Neural cell (in vitro differentiated cells): ENCODE data around the gene SLC25A45. TPM values are rescaled to one million over a fixed set of nuclear protein-coding genes. Genes with fewer than 3 reads are reported as not detected.
A peak's percentile ranks its signal among the peaks of the same experiment; 100 is the strongest.

Experiments used
- H2AFZ ChIP-seq: fragments of 200-600, 300-800 bp; sonication (generic), shearing (Covaris generic); 2 replicates; pipeline ENCODE4 v1.6.0; 2014; ENCODE audit warnings: low read depth, mild to moderate bottlenecking, antibody characterized with exemption, low read length, moderate library complexity
- H3F3A ChIP-seq: fragments of 200-600 bp; shearing (Covaris generic); 2 replicates; pipeline ENCODE4 v1.6.1; 2016; ENCODE audit warnings: mild to moderate bottlenecking, moderate library complexity, mixed read lengths, antibody characterized with exemption, low read length; ENCODE audit not compliant: insufficient read depth, poor library complexity, severe bottlenecking
- H3K27ac ChIP-seq: fragments of 200-600, 300-800 bp; sonication (generic), shearing (Covaris generic); 2 replicates; pipeline ENCODE4 v1.5.1; 2014; ENCODE audit warnings: mild to moderate bottlenecking, low read length, moderate library complexity
- H3K27me3 ChIP-seq: fragments of 300-800, 200-600 bp; sonication (generic), shearing (Covaris generic); 2 replicates; pipeline ENCODE4 v1.6.0; 2014; ENCODE audit warnings: mild to moderate bottlenecking, low read depth, low read length, moderate library complexity; ENCODE audit not compliant: insufficient read depth
- H3K36me3 ChIP-seq: fragments of 300-800, 200-600 bp; sonication (generic), shearing (Covaris generic); 2 replicates; pipeline ENCODE4 v1.5.1; 2014; ENCODE audit warnings: mild to moderate bottlenecking, antibody characterized with exemption, low read length, moderate library complexity; ENCODE audit not compliant: insufficient read depth
- H3K4me2 ChIP-seq: fragments of 300-800, 200-600 bp; sonication (generic), shearing (Covaris generic); 2 replicates; pipeline ENCODE4 v1.6.0; 2014; ENCODE audit warnings: mild to moderate bottlenecking, low read length
- H3K4me3 ChIP-seq: fragments of 300-800, 200-600 bp; sonication (generic), shearing (Covaris generic); 2 replicates; pipeline ENCODE4 v1.5.1; 2014; ENCODE audit warnings: mild to moderate bottlenecking, low read length, moderate library complexity
- H3K79me2 ChIP-seq: fragments of 200-600 bp; shearing (Covaris generic); replicated peaks from 2 replicates; pipeline ENCODE4 v1.6.0; 2014; ENCODE audit warnings: mild to moderate bottlenecking, low read length, moderate library complexity; ENCODE audit not compliant: insufficient read depth
- H3K9ac ChIP-seq: fragments of 300-800, 200-600 bp; sonication (generic), shearing (Covaris generic); 2 replicates; pipeline ENCODE4 v1.6.1; 2016; ENCODE audit warnings: mild to moderate bottlenecking, low read length, mixed read lengths
- H3K9me2 ChIP-seq: fragments of 200-600 bp; shearing (Covaris generic); 2 replicates; pipeline ENCODE4 v1.6.1; 2016; ENCODE audit warnings: mild to moderate bottlenecking, low read length, mixed read lengths; ENCODE audit not compliant: insufficient read depth
- H3K9me3 ChIP-seq: fragments of 200-600, 300-800 bp; sonication (generic), shearing (Covaris generic); 2 replicates; pipeline ENCODE4 v1.6.1; 2016; ENCODE audit warnings: mild to moderate bottlenecking, mixed run types, low read length, moderate library complexity, mixed read lengths
- H4K20me1 ChIP-seq: fragments of 200-600 bp; shearing (Covaris generic); 2 replicates; pipeline ENCODE4 v1.6.1; 2016; ENCODE audit warnings: mild to moderate bottlenecking, mixed run types; ENCODE audit not compliant: insufficient read depth
- EP300 ChIP-seq: fragments of 450-650 bp; conservative IDR thresholded peaks from 2 replicates; pipeline ENCODE4 v1.6.1; 2014; ENCODE audit warnings: antibody characterized with exemption, mild to moderate bottlenecking, moderate library complexity; ENCODE audit not compliant: poor library complexity, severe bottlenecking
- EZH2 ChIP-seq: fragments of 200-600, 300-800 bp; shearing (Covaris generic), sonication (generic); IDR thresholded peaks from 2 replicates; pipeline ENCODE4 v1.6.1; 2014; ENCODE audit warnings: antibody characterized with exemption, low read length, borderline replicate concordance, mild to moderate bottlenecking; ENCODE audit not compliant: insufficient read depth, poor library complexity, severe bottlenecking
- MXI1 ChIP-seq: fragments of 450-650 bp; conservative IDR thresholded peaks from 2 replicates; pipeline ENCODE4 v1.6.1; 2014; ENCODE audit warnings: antibody characterized with exemption, mild to moderate bottlenecking; ENCODE audit not compliant: poor library complexity, severe bottlenecking
- POLR2AphosphoS5 ChIP-seq: IDR thresholded peaks from 2 replicates; pipeline ENCODE4 v1.6.1; 2012
- RAD21 ChIP-seq: fragments of 450-650 bp; conservative IDR thresholded peaks from 2 replicates; pipeline ENCODE4 v1.6.1; 2014; ENCODE audit warnings: antibody characterized with exemption, mild to moderate bottlenecking, moderate library complexity
- SMC3 ChIP-seq: fragments of 450-650 bp; conservative IDR thresholded peaks from 2 replicates; pipeline ENCODE4 v1.6.1; 2014; ENCODE audit warnings: antibody characterized with exemption, mild to moderate bottlenecking, moderate library complexity; ENCODE audit not compliant: poor library complexity
- TAF1 ChIP-seq: IDR thresholded peaks from 2 replicates; pipeline ENCODE4 v1.6.1; 2012; ENCODE audit warnings: low read depth
- polyA plus RNA-seq: library from polyadenylated mRNA; depleted of rRNA; stranded (reverse); fragments of >200 nt; gene quantifications from 2 replicates; pipeline ENCODE4 v1.2.3, GENCODE V29; 2014
- TF ChIP-seq, protein P1 (sequence below): IDR thresholded peaks from 2 replicates; pipeline ENCODE4 v1.6.1; 2012; ENCODE audit warnings: borderline replicate concordance
- TF ChIP-seq, protein P2 (sequence below): fragments of 450-650 bp; IDR thresholded peaks from 2 replicates; pipeline ENCODE4 v1.5.1; 2014; ENCODE audit warnings: antibody characterized with exemption, mild to moderate bottlenecking, moderate library complexity; ENCODE audit not compliant: poor library complexity, severe bottlenecking

Gene SLC25A45
- polyA plus RNA-seq, 1 donor from 2014 or later = not detected

DNA sequence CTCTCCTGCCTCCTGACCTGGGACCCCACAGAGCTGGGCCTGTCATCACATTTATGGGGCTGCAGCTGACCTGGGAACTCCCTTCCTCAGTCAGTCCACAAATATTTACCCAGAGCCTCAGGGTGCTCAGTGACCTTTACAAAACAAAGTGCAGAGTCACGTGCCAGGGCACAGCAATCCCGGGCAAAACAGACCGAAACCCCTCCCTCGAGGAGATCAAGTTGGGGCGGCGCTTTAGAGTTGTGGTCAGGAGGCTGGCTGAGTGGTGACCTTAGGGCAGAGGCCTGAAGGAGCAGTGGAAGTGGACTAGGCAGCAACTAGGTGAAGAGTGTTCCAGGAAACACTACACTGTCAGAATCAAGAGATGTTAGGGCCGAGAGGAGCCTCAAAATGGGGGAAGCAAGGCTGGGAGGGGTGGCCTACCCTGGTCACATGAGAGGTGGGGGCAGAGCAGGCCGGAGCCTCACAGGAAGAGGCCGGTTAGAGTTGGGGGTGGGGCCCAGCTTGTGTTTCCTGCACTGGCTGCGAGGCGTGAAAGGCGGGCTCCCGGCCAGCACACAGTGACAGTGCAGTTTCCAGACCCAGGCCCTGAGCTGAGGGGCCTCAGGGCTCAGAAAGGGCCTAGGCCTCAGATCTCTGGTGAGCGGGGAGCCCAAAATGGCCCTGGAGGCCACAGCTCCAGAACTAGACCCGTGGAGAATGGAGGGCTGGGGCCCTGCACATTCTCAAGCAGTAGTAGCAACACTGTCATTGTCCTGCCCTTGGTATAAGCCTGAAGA is 36.4 kb upstream of the SLC25A45 start (continued):
- TF ChIP-seq, protein P1, sequence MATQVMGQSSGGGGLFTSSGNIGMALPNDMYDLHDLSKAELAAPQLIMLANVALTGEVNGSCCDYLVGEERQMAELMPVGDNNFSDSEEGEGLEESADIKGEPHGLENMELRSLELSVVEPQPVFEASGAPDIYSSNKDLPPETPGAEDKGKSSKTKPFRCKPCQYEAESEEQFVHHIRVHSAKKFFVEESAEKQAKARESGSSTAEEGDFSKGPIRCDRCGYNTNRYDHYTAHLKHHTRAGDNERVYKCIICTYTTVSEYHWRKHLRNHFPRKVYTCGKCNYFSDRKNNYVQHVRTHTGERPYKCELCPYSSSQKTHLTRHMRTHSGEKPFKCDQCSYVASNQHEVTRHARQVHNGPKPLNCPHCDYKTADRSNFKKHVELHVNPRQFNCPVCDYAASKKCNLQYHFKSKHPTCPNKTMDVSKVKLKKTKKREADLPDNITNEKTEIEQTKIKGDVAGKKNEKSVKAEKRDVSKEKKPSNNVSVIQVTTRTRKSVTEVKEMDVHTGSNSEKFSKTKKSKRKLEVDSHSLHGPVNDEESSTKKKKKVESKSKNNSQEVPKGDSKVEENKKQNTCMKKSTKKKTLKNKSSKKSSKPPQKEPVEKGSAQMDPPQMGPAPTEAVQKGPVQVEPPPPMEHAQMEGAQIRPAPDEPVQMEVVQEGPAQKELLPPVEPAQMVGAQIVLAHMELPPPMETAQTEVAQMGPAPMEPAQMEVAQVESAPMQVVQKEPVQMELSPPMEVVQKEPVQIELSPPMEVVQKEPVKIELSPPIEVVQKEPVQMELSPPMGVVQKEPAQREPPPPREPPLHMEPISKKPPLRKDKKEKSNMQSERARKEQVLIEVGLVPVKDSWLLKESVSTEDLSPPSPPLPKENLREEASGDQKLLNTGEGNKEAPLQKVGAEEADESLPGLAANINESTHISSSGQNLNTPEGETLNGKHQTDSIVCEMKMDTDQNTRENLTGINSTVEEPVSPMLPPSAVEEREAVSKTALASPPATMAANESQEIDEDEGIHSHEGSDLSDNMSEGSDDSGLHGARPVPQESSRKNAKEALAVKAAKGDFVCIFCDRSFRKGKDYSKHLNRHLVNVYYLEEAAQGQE = peak; percentile 26
- TF ChIP-seq SMC3 (peak; percentile 36), EP300 (no peak)

DNA sequence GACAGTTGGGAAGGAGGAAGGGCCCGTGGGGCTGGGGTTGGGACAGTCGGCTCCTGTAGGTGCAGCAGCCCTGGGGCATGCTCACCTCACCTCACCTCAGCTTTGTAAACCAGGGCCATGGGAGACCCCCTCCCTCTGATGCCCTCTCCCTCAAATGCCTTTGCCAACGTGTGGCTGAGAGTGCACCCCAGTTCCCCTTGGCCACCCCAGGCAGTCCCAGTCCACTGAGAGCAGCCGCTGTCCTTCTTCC is 35.9 kb upstream of the SLC25A45 start:
- peak overlapping the region; percentile 44 for H3K4me2 ChIP-seq
- TF ChIP-seq, protein P2, sequence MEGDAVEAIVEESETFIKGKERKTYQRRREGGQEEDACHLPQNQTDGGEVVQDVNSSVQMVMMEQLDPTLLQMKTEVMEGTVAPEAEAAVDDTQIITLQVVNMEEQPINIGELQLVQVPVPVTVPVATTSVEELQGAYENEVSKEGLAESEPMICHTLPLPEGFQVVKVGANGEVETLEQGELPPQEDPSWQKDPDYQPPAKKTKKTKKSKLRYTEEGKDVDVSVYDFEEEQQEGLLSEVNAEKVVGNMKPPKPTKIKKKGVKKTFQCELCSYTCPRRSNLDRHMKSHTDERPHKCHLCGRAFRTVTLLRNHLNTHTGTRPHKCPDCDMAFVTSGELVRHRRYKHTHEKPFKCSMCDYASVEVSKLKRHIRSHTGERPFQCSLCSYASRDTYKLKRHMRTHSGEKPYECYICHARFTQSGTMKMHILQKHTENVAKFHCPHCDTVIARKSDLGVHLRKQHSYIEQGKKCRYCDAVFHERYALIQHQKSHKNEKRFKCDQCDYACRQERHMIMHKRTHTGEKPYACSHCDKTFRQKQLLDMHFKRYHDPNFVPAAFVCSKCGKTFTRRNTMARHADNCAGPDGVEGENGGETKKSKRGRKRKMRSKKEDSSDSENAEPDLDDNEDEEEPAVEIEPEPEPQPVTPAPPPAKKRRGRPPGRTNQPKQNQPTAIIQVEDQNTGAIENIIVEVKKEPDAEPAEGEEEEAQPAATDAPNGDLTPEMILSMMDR = no peak
- TF ChIP-seq RAD21 (no peak), EZH2 (no peak)
- H3K27ac ChIP-seq = no peak overlapping the region
- H3K79me2 ChIP-seq = peaks cover 86% of the 10 kb centered on the region
- H3K36me3 ChIP-seq = no peaks in the 10 kb centered on the region
- H3K9ac ChIP-seq = peak overlapping the region; percentile 61
- H3K4me3 ChIP-seq = peak overlapping the region; percentile 57
- no peaks in the 10 kb centered on the region for H3K9me3 ChIP-seq
- no peaks in the 10 kb centered on the region for H3F3A ChIP-seq
- no peak overlapping the region for H2AFZ ChIP-seq
- no peaks in the 10 kb centered on the region for H3K9me2 ChIP-seq
- no peaks in the 10 kb centered on the region for H3K27me3 ChIP-seq
- no peaks in the 10 kb centered on the region for H4K20me1 ChIP-seq

DNA sequence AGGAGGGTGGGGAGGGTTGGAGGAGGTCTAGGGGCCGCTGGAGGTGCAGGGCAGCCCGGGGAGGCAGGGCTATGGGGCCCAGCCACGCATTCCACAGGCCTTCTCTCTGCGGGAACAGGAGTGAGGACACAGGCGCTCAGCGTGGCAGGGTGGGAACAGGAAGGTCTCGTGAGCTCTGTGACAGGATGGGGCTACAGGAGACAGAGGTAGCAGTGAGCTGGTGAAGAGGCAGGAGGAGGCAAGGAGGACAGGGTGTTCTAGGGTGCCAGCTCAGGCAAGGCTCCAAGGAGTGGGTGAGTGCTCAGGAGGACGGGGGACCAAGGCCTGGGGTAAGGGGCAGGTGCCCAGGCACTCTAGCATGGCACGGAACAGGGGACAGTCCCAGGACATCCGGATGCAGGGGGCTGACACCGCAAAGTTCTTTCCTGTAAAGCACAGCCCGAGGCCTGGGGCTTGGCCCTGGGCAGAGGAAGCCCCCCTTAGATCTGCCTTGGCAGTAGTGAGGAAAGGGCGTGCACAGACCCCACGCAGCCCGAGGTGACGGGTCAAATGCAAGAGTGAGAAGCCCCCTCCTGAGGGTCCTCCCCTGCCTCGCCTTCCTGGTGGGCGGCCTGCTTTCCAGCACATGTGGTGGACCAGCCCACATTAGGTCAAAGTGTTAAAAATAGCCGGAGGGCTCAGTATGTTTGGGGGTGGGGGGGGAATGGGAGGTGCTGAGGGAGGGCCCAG is 35.4 kb upstream of the SLC25A45 start:
- Histone ChIP-seq H3K9me2 (no peaks in the 10 kb centered on the region), H3K36me3 (no peaks in the 10 kb centered on the region), H3F3A (no peaks in the 10 kb centered on the region), H3K4me2 (no peak overlapping the region), H2AFZ (no peak overlapping the region), H3K27me3 (no peaks in the 10 kb centered on the region), H4K20me1 (no peaks in the 10 kb centered on the region), H3K27ac (no peak overlapping the region), H3K9me3 (no peaks in the 10 kb centered on the region), H3K9ac (peak overlapping the region; percentile 68), H3K4me3 (peak overlapping the region; percentile 65), H3K79me2 (peaks cover 81% of the 10 kb centered on the region)
- TF ChIP-seq TAF1 (no peak), EP300 (no peak), SMC3 (no peak), RAD21 (no peak), MXI1 (no peak), POLR2AphosphoS5 (no peak), EZH2 (no peak)
- TF ChIP-seq, protein P1 = no peak
- TF ChIP-seq, protein P2 = no peak
